Measurements from ENCODE around the gene CLHC1. TPM values are rescaled to one million over a fixed set of nuclear protein-coding genes. Genes with fewer than 3 reads are reported as not detected.
A peak's percentile ranks its signal among the peaks of the same experiment; 100 is the strongest.
"Not testable (repeated sequence)": the region's sequence is repeated elsewhere in the genome, so short reads cannot be mapped to it uniquely, and the experiment has no call there.

The CLHC1 gene
- total and polyA plus RNA-seq, 2 donors (not counting 1 experiment from before 2014, with no cell fraction given): 6.5 to 11.9 TPM

DNA sequence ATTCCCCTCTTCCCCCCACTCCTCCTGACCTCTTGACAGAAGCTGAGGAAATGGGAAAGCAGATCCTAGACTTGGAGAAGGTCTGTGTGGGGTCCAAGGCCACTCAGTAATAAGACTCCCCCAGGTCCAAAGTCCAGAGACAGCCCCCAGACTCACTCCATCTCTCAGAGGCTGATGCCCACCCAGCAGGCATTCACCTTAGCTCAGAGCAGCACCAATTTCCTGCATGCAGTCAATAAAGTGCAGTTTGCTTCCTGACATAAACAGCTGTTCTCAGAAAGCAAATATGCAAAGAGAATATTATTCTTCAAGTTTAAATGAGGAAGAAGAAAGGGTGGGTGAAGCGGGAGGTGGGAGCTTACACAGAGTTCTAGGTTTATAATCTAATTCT lies 97.8 kb downstream of the CLHC1 start:
- no peak for TF ChIP-seq EZH2 (IDR thresholded peaks at IDR 0.05; ENCODE audit: low read length, missing control alignments)
- TF ChIP-seq, protein P1, sequence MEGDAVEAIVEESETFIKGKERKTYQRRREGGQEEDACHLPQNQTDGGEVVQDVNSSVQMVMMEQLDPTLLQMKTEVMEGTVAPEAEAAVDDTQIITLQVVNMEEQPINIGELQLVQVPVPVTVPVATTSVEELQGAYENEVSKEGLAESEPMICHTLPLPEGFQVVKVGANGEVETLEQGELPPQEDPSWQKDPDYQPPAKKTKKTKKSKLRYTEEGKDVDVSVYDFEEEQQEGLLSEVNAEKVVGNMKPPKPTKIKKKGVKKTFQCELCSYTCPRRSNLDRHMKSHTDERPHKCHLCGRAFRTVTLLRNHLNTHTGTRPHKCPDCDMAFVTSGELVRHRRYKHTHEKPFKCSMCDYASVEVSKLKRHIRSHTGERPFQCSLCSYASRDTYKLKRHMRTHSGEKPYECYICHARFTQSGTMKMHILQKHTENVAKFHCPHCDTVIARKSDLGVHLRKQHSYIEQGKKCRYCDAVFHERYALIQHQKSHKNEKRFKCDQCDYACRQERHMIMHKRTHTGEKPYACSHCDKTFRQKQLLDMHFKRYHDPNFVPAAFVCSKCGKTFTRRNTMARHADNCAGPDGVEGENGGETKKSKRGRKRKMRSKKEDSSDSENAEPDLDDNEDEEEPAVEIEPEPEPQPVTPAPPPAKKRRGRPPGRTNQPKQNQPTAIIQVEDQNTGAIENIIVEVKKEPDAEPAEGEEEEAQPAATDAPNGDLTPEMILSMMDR (conservative IDR thresholded peaks at IDR 0.05 in 1 of 2, IDR thresholded peaks at IDR 0.05 in 1 of 2; ENCODE audit: low read depth in 1 of 2, low read length in 2 of 2): no peak
- no peaks in the 10 kb centered on the region for H3K9me3 ChIP-seq (ENCODE audit: control insufficient read depth, insufficient read depth, low read depth, low read length)
- H3K36me3 ChIP-seq (ENCODE audit: control insufficient read depth, insufficient read depth, low read length): no peaks in the 10 kb centered on the region
- H3K27ac ChIP-seq (ENCODE audit: insufficient read depth, low read length): peak overlapping the region; percentile 87
- no peak overlapping the region for H3K9ac ChIP-seq (ENCODE audit: insufficient read depth, low read length)
- peak overlapping the region in 1 of 4 experiments; percentile 29 for H3K4me3 ChIP-seq (replicated peaks in 1 of 4; ENCODE audit: control extremely low read depth in 1 of 4, insufficient read depth in 1 of 4, low read depth in 3 of 4, low read length in 4 of 4)
- peaks cover 7% of the 10 kb centered on the region for H3K4me1 ChIP-seq (ENCODE audit: control insufficient read depth, extremely low read depth, insufficient read depth, low read length)
- H3K4me2 ChIP-seq (ENCODE audit: extremely low read depth, insufficient read depth, low read length): peak overlapping the region; percentile 13
- no peaks in the 10 kb centered on the region for H4K20me1 ChIP-seq (ENCODE audit: control insufficient read depth, extremely low read depth, insufficient read depth, low read length)
- no peaks in the 10 kb centered on the region for H3K27me3 ChIP-seq (ENCODE audit: control insufficient read depth, insufficient read depth, low read length)
- H3K79me2 ChIP-seq (ENCODE audit: control insufficient read depth, insufficient read depth, low read length): no peaks in the 10 kb centered on the region
- DNase-seq (ENCODE audit: low read depth in 2 of 2): no peak
- H2AFZ ChIP-seq (ENCODE audit: low read length): peak overlapping the region; percentile 64

DNA sequence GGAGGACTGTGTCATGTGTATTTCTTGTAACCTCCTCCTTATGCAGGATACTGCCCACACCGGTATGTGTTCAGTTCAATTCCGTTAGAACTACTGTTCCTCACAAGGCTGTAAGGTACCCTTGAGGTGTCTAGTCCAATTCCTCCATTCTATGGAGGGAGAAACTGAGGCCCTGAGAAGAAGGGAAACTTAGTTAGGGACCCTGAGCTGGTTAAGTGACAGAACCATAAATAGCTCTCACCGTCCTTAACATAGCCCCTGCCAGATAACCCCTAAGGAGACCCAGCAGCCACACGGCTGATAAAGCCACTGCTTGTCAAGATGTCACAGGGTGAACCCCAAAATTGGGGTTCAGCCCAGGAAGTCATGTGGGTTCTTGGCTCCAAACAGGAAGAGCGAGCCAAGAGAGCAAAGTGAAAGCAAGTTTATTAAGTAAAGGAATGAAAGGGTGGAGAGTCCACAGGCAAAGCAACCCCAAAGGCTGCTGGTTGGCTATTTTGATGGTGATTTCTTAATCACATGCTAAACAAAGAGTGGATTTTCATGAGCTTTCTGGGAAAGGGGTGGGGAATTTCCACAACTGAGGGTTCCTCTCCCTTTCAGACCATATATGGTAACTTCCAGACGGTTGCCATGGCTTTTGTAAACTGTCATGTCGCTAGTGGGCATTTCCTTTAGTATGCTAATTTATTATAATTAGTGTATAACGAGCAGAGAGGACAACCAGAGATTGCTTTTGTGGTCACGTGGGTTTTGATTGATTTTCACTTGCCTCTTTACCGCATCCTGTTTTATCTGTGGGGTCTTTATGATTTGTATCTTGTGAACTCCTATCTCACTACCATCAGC lies 98.4 kb downstream of the CLHC1 start:
- Histone ChIP-seq H3K27ac (ENCODE audit: insufficient read depth, low read length) (peak overlapping the region; percentile 87), H3K9ac (ENCODE audit: insufficient read depth, low read length) (peak overlapping the region; percentile 64), H3K4me1 (ENCODE audit: control insufficient read depth, extremely low read depth, insufficient read depth, low read length) (peaks cover 7% of the 10 kb centered on the region), H3K36me3 (ENCODE audit: control insufficient read depth, insufficient read depth, low read length) (no peaks in the 10 kb centered on the region), H4K20me1 (ENCODE audit: control insufficient read depth, extremely low read depth, insufficient read depth, low read length) (no peaks in the 10 kb centered on the region), H3K4me3 (replicated peaks in 1 of 4; ENCODE audit: control extremely low read depth in 1 of 4, insufficient read depth in 1 of 4, low read depth in 3 of 4, low read length in 4 of 4) (peak overlapping the region; percentile 38 to 55 (median 47)), H3K79me2 (ENCODE audit: control insufficient read depth, insufficient read depth, low read length) (no peaks in the 10 kb centered on the region), H3K4me2 (ENCODE audit: extremely low read depth, insufficient read depth, low read length) (peak overlapping the region; percentile 99), H2AFZ (ENCODE audit: low read length) (peak overlapping the region; percentile 64), H3K9me3 (ENCODE audit: control insufficient read depth, insufficient read depth, low read depth, low read length) (no peaks in the 10 kb centered on the region), H3K27me3 (ENCODE audit: control insufficient read depth, insufficient read depth, low read length) (no peaks in the 10 kb centered on the region)
- TF ChIP-seq, protein P1 (conservative IDR thresholded peaks at IDR 0.05 in 1 of 2, IDR thresholded peaks at IDR 0.05 in 1 of 2; ENCODE audit: low read depth in 1 of 2, low read length in 2 of 2): no peak
- TF ChIP-seq EZH2 (IDR thresholded peaks at IDR 0.05; ENCODE audit: low read length, missing control alignments): no peak
- DNase-seq (ENCODE audit: low read depth in 2 of 2): peak; percentile 93 to 96

DNA sequence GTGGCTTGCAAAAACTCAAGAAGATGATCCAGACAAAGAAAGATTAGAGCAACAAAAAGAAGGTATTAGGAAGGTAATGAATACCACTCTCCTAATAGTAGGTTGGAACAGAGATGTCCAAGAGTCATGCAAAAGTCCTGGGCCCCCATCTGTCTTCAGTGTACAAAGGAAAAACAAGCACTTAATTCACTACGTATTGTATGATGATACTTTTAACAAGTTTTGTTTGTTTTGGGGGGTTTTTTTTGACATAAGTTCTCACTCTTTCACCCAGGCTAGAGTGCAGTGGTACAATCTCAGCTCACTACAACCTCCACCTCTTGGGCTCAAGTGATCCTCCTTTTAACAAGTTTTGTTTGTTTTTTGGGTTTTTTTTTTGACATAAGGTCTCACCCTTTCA lies 101.2 kb downstream of the CLHC1 start:
- H4K20me1 ChIP-seq (ENCODE audit: control insufficient read depth, extremely low read depth, insufficient read depth, low read length): no peaks in the 10 kb centered on the region
- no peaks in the 10 kb centered on the region for H3K36me3 ChIP-seq (ENCODE audit: control insufficient read depth, insufficient read depth, low read length)
- no peaks in the 10 kb centered on the region for H3K79me2 ChIP-seq (ENCODE audit: control insufficient read depth, insufficient read depth, low read length)
- H3K9ac ChIP-seq (ENCODE audit: insufficient read depth, low read length): no peak overlapping the region
- DNase-seq (ENCODE audit: low read depth in 2 of 2): no peak
- no peak overlapping the region for H3K4me3 ChIP-seq (replicated peaks in 1 of 4; ENCODE audit: control extremely low read depth in 1 of 4, insufficient read depth in 1 of 4, low read depth in 3 of 4, low read length in 4 of 4)
- H3K4me2 ChIP-seq (ENCODE audit: extremely low read depth, insufficient read depth, low read length): no peak overlapping the region
- no peaks in the 10 kb centered on the region for H3K27me3 ChIP-seq (ENCODE audit: control insufficient read depth, insufficient read depth, low read length)
- H2AFZ ChIP-seq (ENCODE audit: low read length): no peak overlapping the region
- H3K4me1 ChIP-seq (ENCODE audit: control insufficient read depth, extremely low read depth, insufficient read depth, low read length): peaks cover 7% of the 10 kb centered on the region
- H3K27ac ChIP-seq (ENCODE audit: insufficient read depth, low read length): no peak overlapping the region
- H3K9me3 ChIP-seq (ENCODE audit: control insufficient read depth, insufficient read depth, low read depth, low read length): no peaks in the 10 kb centered on the region
- TF ChIP-seq, protein P1 (conservative IDR thresholded peaks at IDR 0.05 in 1 of 2, IDR thresholded peaks at IDR 0.05 in 1 of 2; ENCODE audit: low read depth in 1 of 2, low read length in 2 of 2): no peak
- no peak for TF ChIP-seq EZH2 (IDR thresholded peaks at IDR 0.05; ENCODE audit: low read length, missing control alignments)

DNA sequence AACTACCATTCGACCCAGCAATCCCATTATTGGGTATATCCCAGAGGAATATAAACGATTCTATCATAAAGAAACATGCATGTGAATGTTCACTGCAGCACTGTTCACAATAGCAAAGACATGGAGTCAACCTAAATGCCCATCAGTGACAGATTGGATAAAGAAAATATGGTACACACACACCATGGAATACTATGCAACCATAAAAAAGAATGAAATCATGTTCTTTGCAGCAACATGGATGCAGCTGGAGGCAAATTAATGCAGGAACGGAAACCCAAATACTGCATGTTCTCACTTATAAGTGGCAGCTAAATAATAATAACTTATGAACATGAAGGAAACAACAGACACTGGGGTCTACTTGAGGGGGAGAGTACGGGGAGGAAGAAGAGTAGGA lies 105.5 kb downstream of the CLHC1 start:
- not testable (repeated sequence) for H4K20me1 ChIP-seq (ENCODE audit: control insufficient read depth, extremely low read depth, insufficient read depth, low read length); H3K9ac ChIP-seq (ENCODE audit: insufficient read depth, low read length); DNase-seq (ENCODE audit: low read depth in 2 of 2); H2AFZ ChIP-seq (ENCODE audit: low read length); H3K4me1 ChIP-seq (ENCODE audit: control insufficient read depth, extremely low read depth, insufficient read depth, low read length); H3K4me2 ChIP-seq (ENCODE audit: extremely low read depth, insufficient read depth, low read length); H3K4me3 ChIP-seq (replicated peaks in 1 of 4; ENCODE audit: control extremely low read depth in 1 of 4, insufficient read depth in 1 of 4, low read depth in 3 of 4, low read length in 4 of 4); H3K27ac ChIP-seq (ENCODE audit: insufficient read depth, low read length); H3K79me2 ChIP-seq (ENCODE audit: control insufficient read depth, insufficient read depth, low read length); H3K9me3 ChIP-seq (ENCODE audit: control insufficient read depth, insufficient read depth, low read depth, low read length); H3K27me3 ChIP-seq (ENCODE audit: control insufficient read depth, insufficient read depth, low read length); H3K36me3 ChIP-seq (ENCODE audit: control insufficient read depth, insufficient read depth, low read length)

Data from fibroblast of lung (primary cell).